HG03103 (cell line): ENCODE measurements around the gene THEMIS2.
"Not testable (repeated sequence)": the region's sequence is repeated elsewhere in the genome, so short reads cannot be mapped to it uniquely, and the experiment has no call there.

ENCODE experiments used
- ATAC-seq: cut with Tn5 transposase; IDR thresholded peaks from one replicate; pipeline ENCODE4 v1.9.1; 2021; ENCODE audit warnings: low read depth; ENCODE audit not compliant: unreplicated experiment

THEMIS2 gene

GRCh38 chr1:27862671-27863537 lies 9.4 kb upstream of the THEMIS2 start:
- no peak for ATAC-seq

GRCh38 chr1:27863538-27863915 lies 8.8 kb upstream of the THEMIS2 start:
- ATAC-seq: no peak

- ATAC-seq: no peak
Observed at GRCh38 chr1:27864264-27864895, 8.0 kb upstream of the THEMIS2 start.

GRCh38 chr1:27865821-27866220 lies 6.5 kb upstream of the THEMIS2 start:
- ATAC-seq: no peak

GRCh38 chr1:27868556-27868931 lies 3.8 kb upstream of the THEMIS2 start:
- ATAC-seq: no peak

GRCh38 chr1:27868932-27869718 lies 3.2 kb upstream of the THEMIS2 start:
- no peak for ATAC-seq

- no peak for ATAC-seq
Observed at GRCh38 chr1:27869719-27870085, 2.6 kb upstream of the THEMIS2 start.

GRCh38 chr1:27871076-27871475 lies 1.3 kb upstream of the THEMIS2 start:
- ATAC-seq: not testable (repeated sequence)

- ATAC-seq: no peak
Observed at GRCh38 chr1:27872802-27873551, 633 bp downstream of the THEMIS2 start.

GRCh38 chr1:27873671-27874384 lies 1.5 kb downstream of the THEMIS2 start:
- no peak for ATAC-seq

GRCh38 chr1:27876341-27877114 lies 4.2 kb downstream of the THEMIS2 start:
- no peak for ATAC-seq

- no peak for ATAC-seq
Observed at GRCh38 chr1:27877115-27877416, 4.7 kb downstream of the THEMIS2 start.

- no peak for ATAC-seq
Observed at GRCh38 chr1:27878039-27878438, 5.7 kb downstream of the THEMIS2 start.

- ATAC-seq: no peak
Observed at GRCh38 chr1:27878787-27879335, 6.5 kb downstream of the THEMIS2 start.

- ATAC-seq: no peak
Observed at GRCh38 chr1:27879374-27880082, 7.2 kb downstream of the THEMIS2 start.

- no peak for ATAC-seq
Observed at GRCh38 chr1:27882543-27882903, 10.2 kb downstream of the THEMIS2 start.

GRCh38 chr1:27883536-27883935 lies 11.2 kb downstream of the THEMIS2 start:
- ATAC-seq: no peak
